Measurements from ENCODE around the gene KRT36. TPM values are rescaled to one million over a fixed set of nuclear protein-coding genes. Genes with fewer than 3 reads are reported as not detected.

KRT36 gene
- total and polyA plus RNA-seq, 2 donors (not counting 1 experiment from before 2014, with no cell fraction given): not detected

GRCh38 chr17:41440531-41441033 lies 49.1 kb downstream of the KRT36 start, which contains the start of gene KRT38:
KRT38 (minus strand) TSS chr17:41440983; CDS start chr17:41440921, 62 bp downstream.
- Mint-ChIP-seq H3K4me3 (no peak within 1 kb of the TSS), H3K27me3 (peaks cover 39% of the 10 kb centered on the region), H3K9me3 (ENCODE audit: insufficient read depth) (no peaks in the 10 kb centered on the region), H3K27ac (no peak within 1 kb of the TSS), H3K4me1 (no peaks in the 10 kb centered on the region)
- DNase-seq: no peak
- no peak within 1 kb of the TSS for H3K27ac ChIP-seq (ENCODE audit: low read length in 2 of 2)
- H4K20me1 ChIP-seq (ENCODE audit: control insufficient read depth, insufficient read depth, low read length, poor library complexity, severe bottlenecking): no peaks in the 10 kb centered on the region
- no peak within 1 kb of the TSS for H3K9ac ChIP-seq (ENCODE audit: low read length)
- ChIA-PET CTCF (no interaction called here), POLR2A (no interaction called here)
- H3K27me3 ChIP-seq (replicated peaks in 1 of 4; ENCODE audit: control extremely low read depth in 1 of 4, control insufficient read depth in 3 of 4, insufficient read depth in 4 of 4, low read length in 3 of 4): peaks cover 0 to 6% (median 0%) of the 10 kb centered on the region in 4 experiments
- intact Hi-C loops (cut with micrococcal nuclease): no loop called here
- H3K9me3 ChIP-seq (ENCODE audit: control extremely low read depth in 1 of 3, control insufficient read depth in 2 of 3, insufficient read depth in 1 of 3, low read length in 2 of 3): peaks cover 0 to 4% (median 0%) of the 10 kb centered on the region in 3 donors
- H3K4me2 ChIP-seq (replicated peaks; ENCODE audit: low read depth, low read length, poor library complexity, severe bottlenecking): no peak within 1 kb of the TSS
- WGBS (ENCODE audit: insufficient coverage): 97% methylated on average over 9 of the region's 10 CpGs
- H2AFZ ChIP-seq (ENCODE audit: insufficient read depth, low read depth, low read length, poor library complexity, severe bottlenecking): no peak within 1 kb of the TSS
- TF ChIP-seq EZH2 (IDR thresholded peaks at IDR 0.05; ENCODE audit: borderline replicate concordance, insufficient read depth, low read depth, low read length, poor library complexity, severe bottlenecking) (no peak), CTCF (IDR thresholded peaks at IDR 0.05) (no peak)
- no peaks in the 10 kb centered on the region for H3K4me1 ChIP-seq (ENCODE audit: control insufficient read depth in 2 of 2, insufficient read depth in 2 of 2, low read length in 2 of 2)
- no peaks in the 10 kb centered on the region for H3K79me2 ChIP-seq (ENCODE audit: control insufficient read depth, insufficient read depth, low read length)
- no peak for ATAC-seq (ENCODE audit: low read depth)
- H3K4me3 ChIP-seq (ENCODE audit: control extremely low read depth in 1 of 5, extremely low read depth in 1 of 5, insufficient read depth in 1 of 5, low read depth in 2 of 5, low read length in 4 of 5): no peak within 1 kb of the TSS
- H3K36me3 ChIP-seq (replicated peaks in 1 of 2; ENCODE audit: control extremely low read depth in 1 of 2, control insufficient read depth in 1 of 2, extremely low read depth in 1 of 2, insufficient read depth in 2 of 2, low read length in 1 of 2): no peaks in the 10 kb centered on the region

DNA sequence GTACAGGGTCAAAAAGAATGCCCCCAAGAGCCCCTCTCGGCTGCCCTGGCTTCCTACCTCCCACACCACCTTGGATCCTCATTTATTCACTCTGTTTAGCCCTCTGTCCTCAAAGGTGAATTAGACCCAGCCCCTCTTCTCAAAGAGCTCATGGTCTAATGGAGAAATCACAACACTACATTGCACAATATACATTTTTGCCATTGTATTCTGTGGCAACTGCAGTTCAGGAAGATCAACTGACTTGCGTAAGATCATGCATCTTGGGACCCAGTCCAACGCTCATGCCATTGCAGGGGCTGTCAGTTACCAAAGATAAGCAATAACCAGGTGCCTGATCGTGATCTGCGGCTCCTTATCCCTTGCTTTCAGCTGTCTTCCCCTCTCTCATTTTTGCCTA lies 50.3 kb downstream of the KRT36 start:
- Mint-ChIP-seq H3K9me3 (ENCODE audit: insufficient read depth) (no peaks in the 10 kb centered on the region), H3K27ac (no peak overlapping the region), H3K4me1 (no peaks in the 10 kb centered on the region), H3K27me3 (peaks cover 36% of the 10 kb centered on the region), H3K4me3 (no peak overlapping the region)
- H3K4me2 ChIP-seq (replicated peaks; ENCODE audit: low read depth, low read length, poor library complexity, severe bottlenecking): no peak overlapping the region
- ATAC-seq (ENCODE audit: low read depth) (no peak), DNase-seq (no peak)
- ChIA-PET POLR2A (no interaction called here), CTCF (no interaction called here)
- intact Hi-C loops (cut with micrococcal nuclease): no loop called here
- WGBS (ENCODE audit: insufficient coverage): 91% methylated on average over 4 of the region's 5 CpGs
- no peak for TF ChIP-seq EZH2 (IDR thresholded peaks at IDR 0.05; ENCODE audit: borderline replicate concordance, insufficient read depth, low read depth, low read length, poor library complexity, severe bottlenecking)
- no peak for TF ChIP-seq CTCF (IDR thresholded peaks at IDR 0.05)
- no peak overlapping the region for H3K27ac ChIP-seq (ENCODE audit: low read length in 2 of 2)
- no peak overlapping the region for H2AFZ ChIP-seq (ENCODE audit: insufficient read depth, low read depth, low read length, poor library complexity, severe bottlenecking)
- H3K79me2 ChIP-seq (ENCODE audit: control insufficient read depth, insufficient read depth, low read length): no peaks in the 10 kb centered on the region
- H3K4me3 ChIP-seq (ENCODE audit: control extremely low read depth in 1 of 5, extremely low read depth in 1 of 5, insufficient read depth in 1 of 5, low read depth in 2 of 5, low read length in 4 of 5): no peak overlapping the region
- no peaks in the 10 kb centered on the region for H4K20me1 ChIP-seq (ENCODE audit: control insufficient read depth, insufficient read depth, low read length, poor library complexity, severe bottlenecking)
- H3K9ac ChIP-seq (ENCODE audit: low read length): no peak overlapping the region
- peaks cover 0 to 4% (median 0%) of the 10 kb centered on the region in 3 donors for H3K9me3 ChIP-seq (ENCODE audit: control extremely low read depth in 1 of 3, control insufficient read depth in 2 of 3, insufficient read depth in 1 of 3, low read length in 2 of 3)
- no peaks in the 10 kb centered on the region for H3K36me3 ChIP-seq (replicated peaks in 1 of 2; ENCODE audit: control extremely low read depth in 1 of 2, control insufficient read depth in 1 of 2, extremely low read depth in 1 of 2, insufficient read depth in 2 of 2, low read length in 1 of 2)
- no peaks in the 10 kb centered on the region for H3K4me1 ChIP-seq (ENCODE audit: control insufficient read depth in 2 of 2, insufficient read depth in 2 of 2, low read length in 2 of 2)
- no peaks in the 10 kb centered on the region for H3K27me3 ChIP-seq (replicated peaks in 1 of 4; ENCODE audit: control extremely low read depth in 1 of 4, control insufficient read depth in 3 of 4, insufficient read depth in 4 of 4, low read length in 3 of 4)
